ENCODE data around the gene EDC4. TPM values are rescaled to one million over a fixed set of nuclear protein-coding genes. Genes with fewer than 3 reads are reported as not detected.

Gene EDC4
- total RNA-seq, 1 experiment from 2014 or later, result 106 TPM

- Histone ChIP-seq H3K23me2 (ENCODE audit: insufficient read length, low read depth, low read length, poor library complexity, severe bottlenecking) (no peaks in the 10 kb centered on the region), H4K91ac (ENCODE audit: insufficient read length, low read depth, low read length) (no peak overlapping the region), H3K4me1 (ENCODE audit: insufficient read depth, low read length) (peaks cover 6% of the 10 kb centered on the region; the same call in 1 of the 2 replicates), H4K5ac (ENCODE audit: insufficient read length, low read depth, low read length) (peak overlapping the region; percentile 16), H3K9me3 (ENCODE audit: control insufficient read depth, low read depth, low read length) (no peaks in the 10 kb centered on the region), H4K8ac (replicated peaks; ENCODE audit: insufficient read length, low read depth, low read length) (no peak overlapping the region), H2BK120ac (ENCODE audit: low read depth, low read length, poor library complexity, severe bottlenecking) (no peak overlapping the region), H4K20me1 (ENCODE audit: control insufficient read depth, insufficient read depth, insufficient read length) (peaks cover 3% of the 10 kb centered on the region), H3K27ac (ENCODE audit: insufficient read length, low read depth, low read length) (no peak overlapping the region), H2BK20ac (ENCODE audit: low read depth, low read length, poor library complexity, severe bottlenecking) (no peak overlapping the region), H3K23ac (ENCODE audit: insufficient read length, low read depth, low read length) (no peak overlapping the region), H3K4ac (ENCODE audit: low read depth, low read length) (no peak overlapping the region), H2BK5ac (ENCODE audit: insufficient read length, low read length) (no peak overlapping the region), H3K79me1 (ENCODE audit: insufficient read depth, low read depth, low read length, poor library complexity, severe bottlenecking) (peaks cover 3% of the 10 kb centered on the region), H3K56ac (ENCODE audit: insufficient read length, low read depth, low read length) (no peak overlapping the region), H3K9ac (ENCODE audit: extremely low read depth, insufficient read length, low read length) (no peak overlapping the region), H3K27me3 (ENCODE audit: insufficient read depth, low read length) (no peaks in the 10 kb centered on the region), H3K14ac (ENCODE audit: insufficient read depth, low read length) (no peak overlapping the region), H3K4me2 (ENCODE audit: insufficient read depth, insufficient read length, low read length) (no peak overlapping the region), H2AK5ac (ENCODE audit: insufficient read length, low read length) (no peak overlapping the region), H3T11ph (ENCODE audit: low read length) (no peak overlapping the region), H3K79me2 (ENCODE audit: insufficient read depth, low read length) (peaks cover 29% of the 10 kb centered on the region; the same call in 1 of the 2 replicates), H2BK12ac (ENCODE audit: insufficient read length, low read depth, low read length) (no peak overlapping the region), H2BK15ac (ENCODE audit: low read depth, low read length) (no peak overlapping the region), H3K18ac (ENCODE audit: insufficient read length, low read depth, low read length) (no peak overlapping the region), H2AFZ (ENCODE audit: low read length) (no peak overlapping the region)
- H3K36me3 Mint-ChIP-seq (ENCODE audit: insufficient read depth in 1 of 3, low read depth in 3 of 3), result peaks cover 21 to 38% (median 35%) of the 10 kb centered on the region in 3 experiments
- peaks cover 35 to 50% of the 10 kb centered on the region in 2 experiments for H3K4me1 Mint-ChIP-seq
- no peak for DNase-seq
- no peaks in the 10 kb centered on the region for H3K9me3 Mint-ChIP-seq
- TF ChIP-seq, protein P1, sequence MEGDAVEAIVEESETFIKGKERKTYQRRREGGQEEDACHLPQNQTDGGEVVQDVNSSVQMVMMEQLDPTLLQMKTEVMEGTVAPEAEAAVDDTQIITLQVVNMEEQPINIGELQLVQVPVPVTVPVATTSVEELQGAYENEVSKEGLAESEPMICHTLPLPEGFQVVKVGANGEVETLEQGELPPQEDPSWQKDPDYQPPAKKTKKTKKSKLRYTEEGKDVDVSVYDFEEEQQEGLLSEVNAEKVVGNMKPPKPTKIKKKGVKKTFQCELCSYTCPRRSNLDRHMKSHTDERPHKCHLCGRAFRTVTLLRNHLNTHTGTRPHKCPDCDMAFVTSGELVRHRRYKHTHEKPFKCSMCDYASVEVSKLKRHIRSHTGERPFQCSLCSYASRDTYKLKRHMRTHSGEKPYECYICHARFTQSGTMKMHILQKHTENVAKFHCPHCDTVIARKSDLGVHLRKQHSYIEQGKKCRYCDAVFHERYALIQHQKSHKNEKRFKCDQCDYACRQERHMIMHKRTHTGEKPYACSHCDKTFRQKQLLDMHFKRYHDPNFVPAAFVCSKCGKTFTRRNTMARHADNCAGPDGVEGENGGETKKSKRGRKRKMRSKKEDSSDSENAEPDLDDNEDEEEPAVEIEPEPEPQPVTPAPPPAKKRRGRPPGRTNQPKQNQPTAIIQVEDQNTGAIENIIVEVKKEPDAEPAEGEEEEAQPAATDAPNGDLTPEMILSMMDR (conservative IDR thresholded peaks at IDR 0.05), result no peak
- no peak overlapping the region; a peak in 1 of 7 replicates for H3K27ac Mint-ChIP-seq
- WGBS (ENCODE audit: extremely low coverage, insufficient read length, low lambda C conversion rate), result no CpG with 5 or more reads among the region's 8 CpGs
- H3K27me3 Mint-ChIP-seq (ENCODE audit: low read depth), result no peaks in the 10 kb centered on the region
- no peak overlapping the region for H3K4me3 Mint-ChIP-seq
These were observed 12.1 kb upstream of the EDC4 start for GRCh38 chr16:67860589-67861398.

Measured in H9 (cell line).